Measurements from ENCODE around the gene POU3F1. TPM values are rescaled to one million over a fixed set of nuclear protein-coding genes. Genes with fewer than 3 reads are reported as not detected.

Gene POU3F1
- total RNA-seq, 1 donor from 2014 or later: not detected

- no peak overlapping the region for H3K4me3 ChIP-seq (ENCODE audit: low read depth, low read length)
- no peak for DNase-seq (ENCODE audit: low read depth)
- no peak for TF ChIP-seq CTCF (conservative IDR thresholded peaks at IDR 0.05; ENCODE audit: low read depth, low read length)
These were observed 17.8 kb upstream of the POU3F1 start for GRCh38 chr1:38064197-38064903.

- H3K4me3 ChIP-seq (ENCODE audit: low read depth, low read length): no peak overlapping the region
- DNase-seq (ENCODE audit: low read depth): no peak
- TF ChIP-seq CTCF (conservative IDR thresholded peaks at IDR 0.05; ENCODE audit: low read depth, low read length): no peak
These were observed 17.0 kb upstream of the POU3F1 start for GRCh38 chr1:38063616-38064015.

- DNase-seq (ENCODE audit: low read depth): no peak
- H3K4me3 ChIP-seq (ENCODE audit: low read depth, low read length): no peak overlapping the region
- TF ChIP-seq CTCF (conservative IDR thresholded peaks at IDR 0.05; ENCODE audit: low read depth, low read length): no peak
These were observed 16.0 kb upstream of the POU3F1 start for GRCh38 chr1:38062361-38063288.

GRCh38 chr1:38061883-38062328, 15.3 kb upstream of the POU3F1 start:
- DNase-seq (ENCODE audit: low read depth): no peak
- no peak overlapping the region for H3K4me3 ChIP-seq (ENCODE audit: low read depth, low read length)
- TF ChIP-seq CTCF (conservative IDR thresholded peaks at IDR 0.05; ENCODE audit: low read depth, low read length): no peak

- DNase-seq (ENCODE audit: low read depth): no peak
- TF ChIP-seq CTCF (conservative IDR thresholded peaks at IDR 0.05; ENCODE audit: low read depth, low read length): no peak
- no peak overlapping the region for H3K4me3 ChIP-seq (ENCODE audit: low read depth, low read length)
These were observed 14.7 kb upstream of the POU3F1 start for GRCh38 chr1:38061290-38061689.

GRCh38 chr1:38060498-38060897, 13.9 kb upstream of the POU3F1 start:
- DNase-seq (ENCODE audit: low read depth): no peak
- no peak for TF ChIP-seq CTCF (conservative IDR thresholded peaks at IDR 0.05; ENCODE audit: low read depth, low read length)
- H3K4me3 ChIP-seq (ENCODE audit: low read depth, low read length): no peak overlapping the region
